BLaER1 treated with 17β-estradiol and CSF1 and Interleukin-3, amounts not matched to agents 10 nM and 100 nM (cell line): ENCODE measurements around the gene RRP1.

Source experiments
- H3K27ac ChIP-seq, 11 experiments: shearing (Covaris generic); formaldehyde crosslinking; 2 replicates each; pipeline ENCODE4 v1.8.1; 2022
- H3K27me3 ChIP-seq, 11 experiments: shearing (Covaris generic); formaldehyde crosslinking; 2 replicates each; pipeline ENCODE4 v1.8.1; 2022
- H3K36me3 ChIP-seq, 11 experiments: shearing (Covaris generic); formaldehyde crosslinking; 2 replicates each; pipeline ENCODE4 v1.8.1; 2022
- H3K4me1 ChIP-seq, 10 experiments: shearing (Covaris generic); formaldehyde crosslinking; 2 replicates each; pipeline ENCODE4 v1.8.1; 2022
- H3K4me2 ChIP-seq, 11 experiments: shearing (Covaris generic); formaldehyde crosslinking; 2 replicates each; pipeline ENCODE4 v1.8.1; 2022
- H3K4me3 ChIP-seq, 10 experiments: shearing (Covaris generic); formaldehyde crosslinking; 2 replicates each; pipeline ENCODE4 v1.8.1; 2022
- H3K9ac ChIP-seq, 11 experiments: shearing (Covaris generic); formaldehyde crosslinking; 2 replicates each; pipeline ENCODE4 v1.8.1; 2022
- H3K9me3 ChIP-seq, 11 experiments: shearing (Covaris generic); formaldehyde crosslinking; replicated peaks in 1 of 11; 2 replicates each; pipeline ENCODE4 v1.8.1; 2022
- H4K20me1 ChIP-seq, 11 experiments: shearing (Covaris generic); formaldehyde crosslinking; 2 replicates each; pipeline ENCODE4 v1.8.1; 2022
- Cebpa-rat ChIP-seq, 11 experiments: shearing (Covaris generic); IDR thresholded peaks; 2 replicates each; pipeline ENCODE4 v1.8.1; 2022

Gene RRP1

DNA sequence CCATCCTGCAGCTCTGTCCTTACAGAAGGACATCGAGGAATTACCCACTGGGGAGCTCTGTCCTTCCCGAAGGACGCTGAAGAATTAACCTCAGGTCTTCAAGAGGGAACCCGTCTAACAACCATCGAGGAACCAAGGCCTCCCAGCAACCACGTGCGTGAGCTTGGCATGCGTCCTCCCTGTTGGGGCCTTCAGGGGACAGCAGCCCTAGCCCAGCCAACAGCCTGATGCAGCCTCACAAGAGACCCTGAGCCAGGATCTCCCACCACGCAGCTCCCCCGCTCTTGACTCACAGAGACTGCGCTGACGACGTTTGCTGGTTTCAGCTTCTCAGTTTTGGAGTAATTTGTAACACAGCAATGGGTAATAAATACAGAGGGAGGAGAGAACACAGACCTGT lies 56.0 kb downstream of the RRP1 start:
- Histone ChIP-seq H3K4me1 (peaks cover 0 to 26% (median 17%) of the 10 kb centered on the region in 10 experiments; a peak in 16 of 20 replicates), H3K36me3 (no peaks in the 10 kb centered on the region), H4K20me1 (no peaks in the 10 kb centered on the region), H3K27ac (no peak overlapping the region), H3K4me3 (no peak overlapping the region), H3K9me3 (peaks cover under 1 to 29% (median 11%) of the 10 kb centered on the region in 11 experiments; a peak in 20 of 22 replicates), H3K9ac (no peak overlapping the region), H3K4me2 (no peak overlapping the region), H3K27me3 (no peaks in the 10 kb centered on the region)
- TF ChIP-seq Cebpa-rat (IDR thresholded peaks at IDR 0.05), result no peak

DNA sequence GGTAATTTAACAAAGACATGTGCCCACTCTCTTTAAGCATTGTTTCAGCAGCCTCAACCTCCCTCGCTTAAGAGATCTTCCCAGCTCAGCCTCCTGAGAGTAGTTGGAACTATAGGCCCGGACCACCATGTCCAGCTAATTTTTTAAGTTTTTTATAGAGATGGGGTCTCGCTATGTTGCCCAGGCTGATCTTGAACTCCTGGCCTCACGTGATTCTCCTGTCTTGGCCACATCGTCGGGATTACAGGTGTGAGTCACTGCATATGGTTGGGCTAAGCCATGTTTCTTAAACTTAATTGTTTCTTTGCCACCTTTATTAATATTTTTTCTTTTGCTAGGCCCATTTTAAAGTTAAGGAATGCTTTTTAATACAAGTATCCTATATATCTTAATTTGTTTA lies 57.1 kb downstream of the RRP1 start:
- no peak for TF ChIP-seq Cebpa-rat (IDR thresholded peaks at IDR 0.05)
- H3K27me3 ChIP-seq, result no peaks in the 10 kb centered on the region
- no peaks in the 10 kb centered on the region for H4K20me1 ChIP-seq
- H3K4me3 ChIP-seq, result no peak overlapping the region
- peaks cover 11 to 39% (median 22%) of the 10 kb centered on the region in 11 experiments for H3K9me3 ChIP-seq
- H3K9ac ChIP-seq, result no peak overlapping the region
- no peak overlapping the region for H3K4me2 ChIP-seq
- no peaks in the 10 kb centered on the region for H3K36me3 ChIP-seq
- peaks cover 0 to 26% (median 17%) of the 10 kb centered on the region in 10 experiments; a peak in 16 of 20 replicates for H3K4me1 ChIP-seq
- no peak overlapping the region for H3K27ac ChIP-seq

DNA sequence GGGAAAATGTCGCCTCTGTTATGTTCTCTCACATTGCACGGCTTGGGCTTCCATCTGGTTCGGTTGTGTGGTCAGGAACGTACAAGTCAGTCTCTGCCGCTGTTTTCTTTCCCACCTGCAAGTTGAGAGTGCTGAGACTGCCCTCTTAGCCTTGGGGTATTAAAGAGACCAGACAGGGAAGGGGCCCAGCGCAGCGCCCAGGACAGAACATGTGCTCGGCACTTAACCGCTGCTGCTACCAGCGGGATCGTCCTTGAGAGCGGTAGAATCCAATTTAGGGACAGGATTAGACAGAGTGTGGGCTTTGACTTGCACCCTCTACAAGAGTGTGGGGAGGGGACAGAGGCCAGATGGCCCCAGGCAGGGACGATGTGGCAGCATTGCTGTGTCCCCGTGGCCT lies 57.9 kb downstream of the RRP1 start:
- Histone ChIP-seq H3K36me3 (no peaks in the 10 kb centered on the region), H3K27ac (no peak overlapping the region), H4K20me1 (no peaks in the 10 kb centered on the region), H3K9ac (no peak overlapping the region), H3K4me3 (no peak overlapping the region), H3K4me1 (peaks cover 0 to 20% (median 11%) of the 10 kb centered on the region in 10 experiments; a peak in 16 of 20 replicates), H3K27me3 (no peaks in the 10 kb centered on the region), H3K4me2 (no peak overlapping the region), H3K9me3 (peaks cover 11 to 45% (median 22%) of the 10 kb centered on the region in 11 experiments)
- TF ChIP-seq Cebpa-rat (IDR thresholded peaks at IDR 0.05), result no peak

DNA sequence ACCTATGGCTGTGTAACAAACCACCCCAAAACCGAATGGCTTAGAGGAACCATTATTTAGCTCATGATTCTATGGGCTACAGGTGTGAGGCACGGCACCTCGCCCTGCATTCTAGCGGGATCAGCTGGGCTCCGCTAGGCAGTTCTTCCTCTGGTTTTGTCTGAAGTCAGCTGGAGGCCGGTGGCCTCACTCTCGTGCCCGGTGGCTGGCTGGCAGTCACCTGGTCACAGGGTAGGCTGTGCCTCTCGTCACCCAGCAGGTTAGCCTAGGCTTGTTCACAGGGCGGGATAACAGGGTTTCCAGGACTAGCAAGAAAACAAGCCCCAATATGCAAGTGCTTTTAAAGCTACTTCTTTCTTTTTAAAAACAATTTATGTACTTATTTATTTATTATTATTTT lies 59.4 kb downstream of the RRP1 start:
- Histone ChIP-seq H4K20me1 (no peaks in the 10 kb centered on the region), H3K4me1 (peaks cover 0 to 9% (median 0%) of the 10 kb centered on the region in 10 experiments; a peak in 5 of 20 replicates), H3K9ac (no peak overlapping the region), H3K4me3 (no peak overlapping the region), H3K27me3 (no peaks in the 10 kb centered on the region), H3K4me2 (no peak overlapping the region), H3K36me3 (no peaks in the 10 kb centered on the region), H3K27ac (no peak overlapping the region), H3K9me3 (peaks cover 11 to 45% (median 22%) of the 10 kb centered on the region in 11 experiments)
- TF ChIP-seq Cebpa-rat (IDR thresholded peaks at IDR 0.05), result no peak

DNA sequence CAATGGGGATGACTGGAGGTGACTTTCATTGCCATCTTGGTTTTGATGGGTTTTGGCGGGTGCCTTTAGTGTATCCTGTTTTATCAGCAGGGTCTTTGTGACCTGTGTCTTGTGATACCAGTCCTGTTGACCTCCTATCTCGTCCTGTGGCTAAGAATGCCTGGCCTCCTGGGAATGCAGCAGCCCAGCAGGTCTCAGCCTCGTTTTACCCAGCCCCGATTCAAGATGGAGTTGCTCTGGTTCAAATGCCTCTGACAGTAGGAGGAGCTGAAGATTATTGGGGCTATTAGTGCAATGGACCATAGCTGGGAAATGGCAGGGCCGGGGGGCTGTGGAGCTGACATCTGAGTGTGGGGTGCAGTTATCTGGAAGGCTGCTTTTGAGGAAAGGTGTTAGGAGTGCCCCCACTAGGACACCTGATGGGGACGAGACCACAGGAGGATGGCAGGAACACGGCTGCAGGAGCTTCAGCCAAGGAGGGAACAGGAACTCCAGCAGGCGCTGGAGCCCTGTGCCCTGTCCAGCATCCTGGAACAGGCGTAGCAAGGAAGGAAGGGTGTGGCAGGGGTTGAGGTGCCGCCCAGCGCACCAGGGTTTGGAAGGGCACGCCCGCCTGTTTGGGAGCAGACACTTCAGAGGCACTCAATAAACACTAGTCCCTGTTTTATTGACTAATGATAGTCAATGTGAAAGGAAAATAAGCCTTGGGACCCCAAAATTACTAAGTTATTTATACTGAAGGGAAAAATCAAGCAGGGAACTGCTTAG lies 60.3 kb downstream of the RRP1 start:
- Histone ChIP-seq H3K4me1 (peaks cover 0 to 18% (median 5%) of the 10 kb centered on the region in 10 experiments; a peak in 12 of 20 replicates), H3K36me3 (no peaks in the 10 kb centered on the region), H3K4me3 (no peak overlapping the region), H3K4me2 (peak overlapping the region in 2 of 11 experiments; percentile 15 to 35; a peak in 1 of 22 replicates), H4K20me1 (no peaks in the 10 kb centered on the region), H3K27me3 (no peaks in the 10 kb centered on the region), H3K9me3 (peaks cover 11 to 45% (median 22%) of the 10 kb centered on the region in 11 experiments), H3K27ac (no peak overlapping the region), H3K9ac (no peak overlapping the region)
- TF ChIP-seq Cebpa-rat (IDR thresholded peaks at IDR 0.05), result no peak

DNA sequence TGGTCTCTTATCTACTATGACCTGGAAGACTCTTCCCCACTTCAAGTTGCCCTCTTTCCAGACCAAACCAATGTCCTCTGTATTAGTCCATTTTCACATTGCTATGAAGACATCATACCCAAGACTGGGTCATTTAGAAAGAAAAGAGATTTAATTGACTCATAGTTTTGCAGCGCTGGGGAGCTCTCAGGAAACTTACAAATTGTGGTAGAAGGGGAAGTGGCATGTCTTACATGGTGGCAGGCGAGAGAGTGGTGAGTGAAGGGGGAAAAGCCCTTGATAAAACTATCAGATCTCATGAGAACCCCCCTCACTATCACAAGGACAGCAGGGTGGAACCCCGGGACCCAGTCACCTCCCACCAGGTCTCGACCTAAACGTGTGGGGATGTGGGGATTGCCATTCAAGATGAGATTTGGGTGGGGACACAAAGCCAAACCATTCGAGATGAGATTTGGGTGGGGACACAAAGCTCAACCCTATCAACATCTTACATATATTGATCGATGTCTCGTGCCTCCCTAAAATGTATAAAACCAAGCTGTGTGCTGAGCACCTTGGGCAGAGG lies 61.4 kb downstream of the RRP1 start:
- peaks cover 0 to 29% (median 15%) of the 10 kb centered on the region in 10 experiments; a peak in 13 of 20 replicates for H3K4me1 ChIP-seq
- H3K4me2 ChIP-seq, result no peak overlapping the region
- no peak overlapping the region for H3K9ac ChIP-seq
- no peak overlapping the region for H3K27ac ChIP-seq
- H3K27me3 ChIP-seq, result no peaks in the 10 kb centered on the region
- no peaks in the 10 kb centered on the region for H3K36me3 ChIP-seq
- TF ChIP-seq Cebpa-rat (IDR thresholded peaks at IDR 0.05), result no peak
- H3K9me3 ChIP-seq, result peaks cover 11 to 45% (median 22%) of the 10 kb centered on the region in 11 experiments
- no peak overlapping the region for H3K4me3 ChIP-seq
- no peaks in the 10 kb centered on the region for H4K20me1 ChIP-seq

DNA sequence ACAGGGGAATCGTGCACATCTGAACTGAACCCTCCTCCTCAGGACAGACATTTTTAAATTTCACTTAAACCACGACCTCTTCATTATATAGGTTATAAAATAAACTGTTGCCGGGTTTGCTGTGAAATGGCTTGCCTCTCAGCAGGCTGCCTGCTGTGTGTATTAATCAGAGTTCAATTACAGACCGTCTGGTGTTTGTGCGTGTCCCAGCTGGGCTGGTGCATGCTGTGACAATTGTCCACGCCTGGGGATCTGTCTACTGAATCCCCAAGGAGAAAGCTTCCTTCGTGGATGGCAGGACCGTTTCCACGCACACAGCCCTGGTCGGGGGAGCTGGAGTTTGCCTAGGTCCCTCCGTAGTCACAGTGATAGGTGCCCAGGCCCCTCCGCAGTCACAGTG lies 62.2 kb downstream of the RRP1 start:
- no peaks in the 10 kb centered on the region for H3K36me3 ChIP-seq
- H3K27ac ChIP-seq, result no peak overlapping the region
- H3K4me3 ChIP-seq, result no peak overlapping the region
- no peaks in the 10 kb centered on the region for H3K27me3 ChIP-seq
- H4K20me1 ChIP-seq, result no peaks in the 10 kb centered on the region
- peaks cover 0 to 33% (median 16%) of the 10 kb centered on the region in 10 experiments; a peak in 13 of 20 replicates for H3K4me1 ChIP-seq
- H3K4me2 ChIP-seq, result no peak overlapping the region
- TF ChIP-seq Cebpa-rat (IDR thresholded peaks at IDR 0.05), result no peak
- H3K9me3 ChIP-seq, result peaks cover 11 to 45% (median 22%) of the 10 kb centered on the region in 11 experiments
- H3K9ac ChIP-seq, result no peak overlapping the region

DNA sequence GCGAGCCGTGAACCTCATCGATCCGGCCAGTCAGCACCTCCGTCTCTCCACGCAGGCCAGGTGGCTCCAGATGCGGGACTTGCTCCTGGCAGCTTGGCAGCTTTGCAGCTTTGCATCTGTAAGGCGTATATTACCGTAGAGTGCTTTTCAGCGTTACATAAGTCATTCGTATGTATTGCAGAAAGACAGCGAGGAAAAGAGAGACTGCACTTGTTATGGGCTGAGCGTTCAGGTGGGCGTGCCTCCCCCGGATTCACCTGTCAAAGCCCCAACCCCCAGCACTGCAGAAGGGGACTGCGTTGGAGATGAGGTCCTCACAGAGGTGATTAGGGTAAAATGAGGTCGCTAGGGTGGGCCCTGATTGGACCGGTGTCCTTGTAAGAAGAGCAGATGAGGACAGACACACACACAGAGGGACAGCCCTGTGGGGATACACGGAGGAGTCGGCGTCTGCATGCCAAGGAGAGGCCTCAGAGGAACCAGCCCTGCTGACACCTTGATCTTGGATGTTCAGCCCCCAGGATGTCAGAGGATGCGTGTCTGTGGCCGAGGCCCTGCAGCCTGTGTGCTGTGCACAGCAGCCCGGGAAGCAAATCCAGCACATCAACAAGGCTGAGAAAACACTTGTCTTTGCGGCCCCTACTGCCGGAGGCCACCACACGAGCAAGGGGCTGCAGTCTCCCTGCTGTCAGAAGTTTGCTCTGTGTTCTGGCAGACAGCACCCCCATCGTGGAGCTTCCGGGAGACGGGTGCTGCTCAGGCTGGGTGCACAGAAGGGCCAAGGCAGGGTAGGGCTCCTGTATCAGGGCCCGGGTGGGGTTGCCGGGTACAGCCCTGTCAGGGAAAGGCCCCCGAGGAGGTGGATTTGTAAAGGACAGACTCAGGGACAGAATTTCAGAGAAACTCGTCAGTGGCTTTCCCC lies 64.7 kb downstream of the RRP1 start:
- Histone ChIP-seq H3K9ac (peak overlapping the region in 3 of 11 experiments; percentile 32 to 51 (median 39); a peak in 3 of 22 replicates), H3K36me3 (no peaks in the 10 kb centered on the region), H3K4me1 (peaks cover 0 to 44% (median 16%) of the 10 kb centered on the region in 10 experiments; a peak in 13 of 20 replicates), H3K27me3 (no peaks in the 10 kb centered on the region), H4K20me1 (0 out of 22 replicates have a peak, but pooled peaks cover 0 to 5% (median 0%) of the 10 kb centered on the region in 11 experiments), H3K9me3 (peaks cover 11 to 28% (median 22%) of the 10 kb centered on the region in 11 experiments), H3K4me3 (no peak overlapping the region), H3K27ac (peak overlapping the region in 4 of 11 experiments; percentile 44 to 71 (median 60); a peak in 7 of 22 replicates), H3K4me2 (peak overlapping the region in 6 of 11 experiments; percentile 20 to 85 (median 76); a peak in 11 of 22 replicates)
- no peak for TF ChIP-seq Cebpa-rat (IDR thresholded peaks at IDR 0.05)
